B cell (primary cell): Measurements from ENCODE around the gene XPO4. TPM values are rescaled to one million over a fixed set of nuclear protein-coding genes. Genes with fewer than 3 reads are reported as not detected.

Experiments used
- ATAC-seq: fragments of 200-7000 bp; cut with Tn5 transposase; one replicate; pipeline ENCODE4 v1.10.0; 2021; ENCODE audit warnings: low read depth, mild to moderate bottlenecking, moderate number of reproducible peaks, moderate library complexity
- CTCF ChIA-PET: fragments of 350-600 bp; sonication (Branson Sonifier 250); formaldehyde crosslinking; loops from one replicate; lab custom pipeline; 2021; ENCODE audit warnings: antibody characterized with exemption, inconsistent platforms; lab: Charles Lee
- POLR2A ChIA-PET: fragments of 350-600 bp; sonication (Branson Sonifier 250); formaldehyde crosslinking; loops from one replicate; lab custom pipeline; 2021; ENCODE audit warnings: antibody characterized with exemption; lab: Charles Lee
- DNase-seq: peaks from one replicate; pipeline ENCODE4 v3.0.0; 2013
- H2AFZ ChIP-seq: 2 replicates; pipeline ENCODE4 v1.6.1; 2012; ENCODE audit warnings: mild to moderate bottlenecking, low read depth, low read length; ENCODE audit not compliant: insufficient read depth, poor library complexity, severe bottlenecking
- H3K27ac ChIP-seq, 2 donors: 1 replicate in 1 of 2; 2 replicates in 1 of 2; pipeline ENCODE4 v1.5.1; 2012 to 2013; ENCODE audit warnings: low read length in 2 of 2, mild to moderate bottlenecking in 2 of 2, moderate library complexity in 1 of 2
- H3K27me3 ChIP-seq, 4 experiments: fragments of 200-600 bp in 1 of 4; sonication (generic) in 1 of 4; replicated peaks in 1 of 4; 1 replicate in 2 of 4; 2 replicates in 2 of 4; pipeline versions ENCODE4 v1.6.1 to v1.7.0; 2013 to 2016; ENCODE audit warnings: low read length in 3 of 4, mild to moderate bottlenecking in 2 of 4, mixed read lengths in 1 of 4, moderate library complexity in 1 of 4; ENCODE audit not compliant: insufficient read depth in 4 of 4, control insufficient read depth in 3 of 4; ENCODE audit errors: control extremely low read depth in 1 of 4
- H3K36me3 ChIP-seq, 2 experiments: replicated peaks in 1 of 2; 1 replicate in 1 of 2; 2 replicates in 1 of 2; pipeline versions ENCODE4 v1.6.1 to v1.7.1; 2013; ENCODE audit warnings: low read length in 1 of 2; ENCODE audit not compliant: insufficient read depth in 2 of 2, control insufficient read depth in 1 of 2; ENCODE audit errors: control extremely low read depth in 1 of 2, extremely low read depth in 1 of 2
- H3K4me1 ChIP-seq, 2 donors: fragments of 200-600 bp in 1 of 2; sonication (generic) in 1 of 2; 1 replicate in 1 of 2; 2 replicates in 1 of 2; pipeline versions ENCODE4 v1.5.1 to v1.6.1; 2013 to 2017; ENCODE audit warnings: low read length in 2 of 2; ENCODE audit not compliant: control insufficient read depth in 2 of 2, insufficient read depth in 2 of 2
- H3K4me2 ChIP-seq: replicated peaks from 2 replicates; pipeline ENCODE3; 2012; ENCODE audit warnings: mild to moderate bottlenecking, low read depth, low read length; ENCODE audit not compliant: poor library complexity, severe bottlenecking
- H3K4me3 ChIP-seq, 5 experiments: fragments of 200-600 bp in 1 of 5; sonication (generic) in 1 of 5; 1 replicate in 3 of 5; 2 replicates in 2 of 5; pipeline versions ENCODE4 v1.5.1 to v1.7.0; 2011 to 2016; ENCODE audit warnings: low read length in 4 of 5, mild to moderate bottlenecking in 4 of 5, low read depth in 2 of 5, control low read depth in 1 of 5, moderate library complexity in 1 of 5; ENCODE audit not compliant: insufficient read depth in 1 of 5; ENCODE audit errors: control extremely low read depth in 1 of 5, extremely low read depth in 1 of 5
- H3K79me2 ChIP-seq: fragments of 200-600 bp; sonication (generic); one replicate; pipeline ENCODE4 v1.6.0; 2016; ENCODE audit warnings: low read length; ENCODE audit not compliant: control insufficient read depth, insufficient read depth
- H3K9ac ChIP-seq: fragments of 200-600 bp; sonication (generic); 2 replicates; pipeline ENCODE4 v1.6.1; 2017; ENCODE audit warnings: mild to moderate bottlenecking, low read length, moderate library complexity
- H3K9me3 ChIP-seq, 3 donors: one replicate each; pipeline versions ENCODE4 v1.6.1 to v1.7.1; 2013; ENCODE audit warnings: low read length in 2 of 3; ENCODE audit not compliant: control insufficient read depth in 2 of 3, insufficient read depth in 1 of 3; ENCODE audit errors: control extremely low read depth in 1 of 3
- H4K20me1 ChIP-seq: 2 replicates; pipeline ENCODE4 v1.6.0; 2012; ENCODE audit warnings: mild to moderate bottlenecking, low read length; ENCODE audit not compliant: insufficient read depth, control insufficient read depth, poor library complexity, severe bottlenecking
- H3K27ac Mint-ChIP-seq: one replicate; pipeline ENCODE4 v1.8.0; 2021; ENCODE audit warnings: mixed read lengths
- H3K27me3 Mint-ChIP-seq: one replicate; pipeline ENCODE4 v1.8.0; 2021; ENCODE audit warnings: mixed read lengths
- H3K4me1 Mint-ChIP-seq: one replicate; pipeline ENCODE4 v1.8.0; 2021; ENCODE audit warnings: mixed read lengths
- H3K4me3 Mint-ChIP-seq: one replicate; pipeline ENCODE4 v1.8.0; 2021; ENCODE audit warnings: mixed read lengths
- H3K9me3 Mint-ChIP-seq: one replicate; pipeline ENCODE4 v1.8.0; 2022; ENCODE audit warnings: mixed read lengths; ENCODE audit not compliant: insufficient read depth
- CTCF ChIP-seq: fragments of 200-600 bp; IDR thresholded peaks from one replicate; pipeline ENCODE4 v1.8.0; 2022; ENCODE audit warnings: antibody characterized with exemption, mild to moderate bottlenecking
- EZH2 ChIP-seq: IDR thresholded peaks from 2 replicates; pipeline ENCODE4 v1.6.1; 2012; ENCODE audit warnings: borderline replicate concordance, low read depth, mild to moderate bottlenecking, moderate library complexity, low read length; ENCODE audit not compliant: insufficient read depth, poor library complexity, severe bottlenecking
- WGBS: methylation state at CpG from one replicate; pipeline ENCODE4 v1.1.5; 2013; ENCODE audit warnings: missing lambda C conversion rate; ENCODE audit not compliant: insufficient coverage; 5-methylcytosine and 5-hydroxymethylcytosine counted together
- intact Hi-C: fragments of 100-400 bp; cut with micrococcal nuclease; formaldehyde crosslinking; loops from one replicate; pipeline ENCODE4 v1.10.0; 2022
- polyA plus RNA-seq: library from polyadenylated mRNA; depleted of rRNA; stranded (reverse); fragments of >200 nt; gene quantifications from 2 replicates; pipeline ENCODE4 v1.2.3, GENCODE V29; 2012
- total RNA-seq, 2 donors: library from RNA; stranded (reverse); fragments of 120-200 nt in 1 of 2; gene quantifications; 1 replicate in 1 of 2; 2 replicates in 1 of 2; pipeline versions ENCODE4 v1.2.3 to v1.2.4, GENCODE V29; 2013 to 2022

The XPO4 gene
- total and polyA plus RNA-seq, 2 donors (not counting 1 experiment from before 2014, with no cell fraction given): 6.2 to 25.9 TPM

GRCh38 chr13:20810808-20811207 is 91.7 kb downstream of the XPO4 start:
- H3K4me1 ChIP-seq: no peaks in the 10 kb centered on the region
- POLR2A ChIA-PET: interaction anchor here (0.5 kb wide), 1 partner anchor 233 kb away, joined by 3 read pairs; no protein-coding TSS in a partner anchor
- H3K4me3 Mint-ChIP-seq: no peak overlapping the region
- WGBS: 95% methylated on average over 2 of the region's 2 CpGs
- H3K9ac ChIP-seq: no peak overlapping the region
- H3K4me1 Mint-ChIP-seq: no peaks in the 10 kb centered on the region
- no peak overlapping the region for H2AFZ ChIP-seq
- no peaks in the 10 kb centered on the region for H3K9me3 ChIP-seq
- ATAC-seq: no peak
- H3K27me3 Mint-ChIP-seq: no peaks in the 10 kb centered on the region
- no peaks in the 10 kb centered on the region for H3K79me2 ChIP-seq
- H3K27ac Mint-ChIP-seq: no peak overlapping the region
- H3K9me3 Mint-ChIP-seq: no peaks in the 10 kb centered on the region
- H3K27me3 ChIP-seq: no peaks in the 10 kb centered on the region
- DNase-seq: no peak
- H3K4me3 ChIP-seq: no peak overlapping the region
- CTCF ChIA-PET: interaction anchor here (1.4 to 1.8 kb wide), 2 partner anchors 18 to 318 kb away, joined by 3 to 4 read pairs; no protein-coding TSS in a partner anchor
- intact Hi-C loops: no loop called here
- H3K36me3 ChIP-seq: peaks cover 20 to 34% of the 10 kb centered on the region in 2 experiments
- no peak overlapping the region for H3K4me2 ChIP-seq
- no peak overlapping the region for H3K27ac ChIP-seq
- TF ChIP-seq EZH2: no peak
- no peak for TF ChIP-seq CTCF
- H4K20me1 ChIP-seq: no peaks in the 10 kb centered on the region

DNA sequence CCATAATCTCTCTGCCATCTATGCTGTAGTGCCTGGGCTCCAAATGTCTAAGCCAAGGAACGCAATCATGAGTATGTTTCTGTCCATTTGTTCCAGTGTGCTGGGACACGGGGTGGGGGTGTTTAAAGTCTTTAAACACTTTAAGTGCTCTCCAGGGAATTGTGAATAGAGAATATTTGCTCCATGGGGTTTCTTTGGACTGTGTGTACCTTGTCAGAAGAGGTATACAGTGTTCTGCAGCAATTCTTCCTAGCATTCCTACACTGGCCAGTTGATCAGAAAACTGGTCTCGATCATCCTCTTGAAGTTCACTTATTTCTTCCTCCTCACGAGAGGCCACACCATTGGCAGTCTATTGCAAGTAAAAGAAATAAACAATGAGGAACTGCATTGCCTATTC is 93.7 kb downstream of the XPO4 start:
- H3K4me3 Mint-ChIP-seq: no peak overlapping the region
- no peaks in the 10 kb centered on the region for H3K27me3 Mint-ChIP-seq
- H3K79me2 ChIP-seq: no peaks in the 10 kb centered on the region
- no peak overlapping the region for H3K27ac Mint-ChIP-seq
- no peaks in the 10 kb centered on the region for H3K4me1 ChIP-seq
- no peak overlapping the region for H3K9ac ChIP-seq
- H3K4me3 ChIP-seq: no peak overlapping the region
- no peaks in the 10 kb centered on the region for H4K20me1 ChIP-seq
- no peaks in the 10 kb centered on the region for H3K9me3 ChIP-seq
- CTCF ChIA-PET: interaction anchor here (0.9 kb wide), 1 partner anchor 17 kb away, joined by 3 read pairs; no protein-coding TSS in a partner anchor
- TF ChIP-seq CTCF (no peak), EZH2 (no peak)
- H3K4me1 Mint-ChIP-seq: no peaks in the 10 kb centered on the region
- no peak overlapping the region for H2AFZ ChIP-seq
- DNase-seq: no peak
- peaks cover 21 to 30% of the 10 kb centered on the region in 2 experiments for H3K36me3 ChIP-seq
- H3K4me2 ChIP-seq: no peak overlapping the region
- H3K9me3 Mint-ChIP-seq: no peaks in the 10 kb centered on the region
- no peaks in the 10 kb centered on the region for H3K27me3 ChIP-seq
- intact Hi-C loops: no loop called here
- ATAC-seq: no peak
- H3K27ac ChIP-seq: no peak overlapping the region
- POLR2A ChIA-PET: no interaction called here
- 100% methylated on average over 4 of the region's 4 CpGs for WGBS
